Mucosa of stomach (tissue), 1 donor: ENCODE measurements around the gene RECQL5.

Experiments used
- H3K27me3 ChIP-seq: one replicate; pipeline ENCODE4 v1.7.0; 2013; ENCODE audit warnings: mild to moderate bottlenecking, low read length; ENCODE audit not compliant: control insufficient read depth, insufficient read depth
- H3K36me3 ChIP-seq: one replicate; pipeline ENCODE4 v1.7.0; 2013; ENCODE audit warnings: low read length; ENCODE audit not compliant: control insufficient read depth, insufficient read depth
- H3K4me1 ChIP-seq: one replicate; pipeline ENCODE4 v1.7.0; 2013; ENCODE audit warnings: mild to moderate bottlenecking, low read length; ENCODE audit not compliant: control insufficient read depth, insufficient read depth
- H3K4me3 ChIP-seq: one replicate; pipeline ENCODE4 v1.7.0; 2013; ENCODE audit warnings: low read length
- H3K9ac ChIP-seq: one replicate; pipeline ENCODE4 v1.7.0; 2013; ENCODE audit warnings: mild to moderate bottlenecking, low read length, moderate library complexity
- H3K9me3 ChIP-seq: one replicate; pipeline ENCODE4 v1.7.0; 2013; ENCODE audit warnings: mild to moderate bottlenecking, low read length, moderate library complexity; ENCODE audit not compliant: control insufficient read depth
- donor health status: Pancreatic carcinoma.

The RECQL5 gene

GRCh38 chr17:75666959-75667790, at the start of gene RECQL5, which contains the start of gene SAP30BP:
Gene RECQL5, minus strand, starts transcription at chr17:75667154. Its CDS starts 597 bp downstream, at chr17:75666557.
Gene SAP30BP, plus strand, starts transcription at chr17:75667338. Its CDS starts 35 bp downstream, at chr17:75667373.
- Histone ChIP-seq H3K9ac (peak within 1 kb of the TSS; percentile 84), H3K4me3 (peak within 1 kb of the TSS; percentile 78), H3K27me3 (no peaks in the 10 kb centered on the region), H3K36me3 (peaks cover 4% of the 10 kb centered on the region), H3K9me3 (no peaks in the 10 kb centered on the region), H3K4me1 (peaks cover 12% of the 10 kb centered on the region)

- peaks cover 9% of the 10 kb centered on the region for H3K4me1 ChIP-seq
- H3K36me3 ChIP-seq = no peaks in the 10 kb centered on the region
- H3K9me3 ChIP-seq = no peaks in the 10 kb centered on the region
- no peak overlapping the region for H3K9ac ChIP-seq
- no peak overlapping the region for H3K4me3 ChIP-seq
- H3K27me3 ChIP-seq = no peaks in the 10 kb centered on the region
Measured at GRCh38 chr17:75712446-75712845, 45.5 kb upstream of the RECQL5 start.

- peak overlapping the region; percentile 46 for H3K9ac ChIP-seq
- H3K27me3 ChIP-seq = no peaks in the 10 kb centered on the region
- H3K36me3 ChIP-seq = peaks cover 32% of the 10 kb centered on the region
- H3K9me3 ChIP-seq = no peaks in the 10 kb centered on the region
- H3K4me3 ChIP-seq = no peak overlapping the region
- H3K4me1 ChIP-seq = peaks cover 29% of the 10 kb centered on the region
Measured at GRCh38 chr17:75707079-75707571, 40.2 kb upstream of the RECQL5 start.

- H3K9ac ChIP-seq = peak overlapping the region; percentile 46
- H3K27me3 ChIP-seq = no peaks in the 10 kb centered on the region
- H3K9me3 ChIP-seq = no peaks in the 10 kb centered on the region
- peaks cover 38% of the 10 kb centered on the region for H3K4me1 ChIP-seq
- no peak overlapping the region for H3K4me3 ChIP-seq
- H3K36me3 ChIP-seq = peaks cover 34% of the 10 kb centered on the region
Measured at GRCh38 chr17:75706042-75706728, 39.2 kb upstream of the RECQL5 start.

GRCh38 chr17:75704963-75705875, 38.3 kb upstream of the RECQL5 start:
- no peak overlapping the region for H3K9ac ChIP-seq
- peaks cover 45% of the 10 kb centered on the region for H3K4me1 ChIP-seq
- H3K9me3 ChIP-seq = no peaks in the 10 kb centered on the region
- H3K4me3 ChIP-seq = no peak overlapping the region
- H3K36me3 ChIP-seq = peaks cover 38% of the 10 kb centered on the region
- H3K27me3 ChIP-seq = no peaks in the 10 kb centered on the region

- Histone ChIP-seq H3K36me3 (peaks cover 38% of the 10 kb centered on the region), H3K9me3 (no peaks in the 10 kb centered on the region), H3K4me1 (peaks cover 60% of the 10 kb centered on the region), H3K27me3 (no peaks in the 10 kb centered on the region), H3K4me3 (no peak overlapping the region), H3K9ac (no peak overlapping the region)
Measured at GRCh38 chr17:75703591-75703990, 36.6 kb upstream of the RECQL5 start.

- Histone ChIP-seq H3K27me3 (no peaks in the 10 kb centered on the region), H3K36me3 (peaks cover 38% of the 10 kb centered on the region), H3K9me3 (no peaks in the 10 kb centered on the region), H3K4me1 (peaks cover 64% of the 10 kb centered on the region), H3K4me3 (no peak overlapping the region), H3K9ac (no peak overlapping the region)
Measured at GRCh38 chr17:75703191-75703590, 36.2 kb upstream of the RECQL5 start.

- Histone ChIP-seq H3K36me3 (peaks cover 34% of the 10 kb centered on the region), H3K9ac (peak overlapping the region; percentile 31), H3K27me3 (no peaks in the 10 kb centered on the region), H3K9me3 (no peaks in the 10 kb centered on the region), H3K4me1 (peaks cover 65% of the 10 kb centered on the region), H3K4me3 (no peak overlapping the region)
Measured at GRCh38 chr17:75701288-75701687, 34.3 kb upstream of the RECQL5 start.

GRCh38 chr17:75698659-75699058, 31.7 kb upstream of the RECQL5 start:
- H3K9me3 ChIP-seq = no peaks in the 10 kb centered on the region
- peaks cover 26% of the 10 kb centered on the region for H3K36me3 ChIP-seq
- peaks cover 79% of the 10 kb centered on the region for H3K4me1 ChIP-seq
- no peak overlapping the region for H3K4me3 ChIP-seq
- no peaks in the 10 kb centered on the region for H3K27me3 ChIP-seq
- no peak overlapping the region for H3K9ac ChIP-seq

GRCh38 chr17:75697651-75698291, 30.8 kb upstream of the RECQL5 start:
- Histone ChIP-seq H3K9ac (peak overlapping the region; percentile 54), H3K36me3 (peaks cover 17% of the 10 kb centered on the region), H3K27me3 (no peaks in the 10 kb centered on the region), H3K4me3 (no peak overlapping the region), H3K9me3 (no peaks in the 10 kb centered on the region), H3K4me1 (peaks cover 82% of the 10 kb centered on the region)

- H3K4me1 ChIP-seq = peaks cover 82% of the 10 kb centered on the region
- peaks cover 5% of the 10 kb centered on the region for H3K36me3 ChIP-seq
- H3K4me3 ChIP-seq = no peak overlapping the region
- H3K9ac ChIP-seq = peak overlapping the region; percentile 1
- no peaks in the 10 kb centered on the region for H3K9me3 ChIP-seq
- H3K27me3 ChIP-seq = no peaks in the 10 kb centered on the region
Measured at GRCh38 chr17:75695830-75696271, 28.9 kb upstream of the RECQL5 start.
